Upper lobe of left lung (tissue), 6 donors: ENCODE results near the gene IL22. TPM values are rescaled to one million over a fixed set of nuclear protein-coding genes. Genes with fewer than 3 reads are reported as not detected.

ENCODE experiments used
- ATAC-seq, 2 donors: fragments of 200-7000 bp; cut with Tn5 transposase; one replicate each; pipeline ENCODE4 v1.9.1; 2022; ENCODE audit warnings: mild to moderate bottlenecking in 2 of 2, moderate library complexity in 2 of 2; ENCODE audit not compliant: low FRiP score in 2 of 2
- DNase-seq, 2 donors: peaks; one replicate each; pipeline ENCODE4 v3.0.0-alpha.2; 2019 to 2020
- H3K27ac ChIP-seq, 4 donors: fragments of 200-600 bp; sonication (generic); one replicate each; pipeline ENCODE4 v1.5.1; 2016 to 2019
- H3K27me3 ChIP-seq, 4 donors: fragments of 200-600 bp; sonication (generic); one replicate each; pipeline ENCODE4 v1.5.1; 2017 to 2019
- H3K36me3 ChIP-seq, 4 donors: fragments of 200-600 bp; sonication (generic); one replicate each; pipeline ENCODE4 v1.5.1; 2016 to 2019
- H3K4me1 ChIP-seq, 4 donors: fragments of 200-600 bp; sonication (generic); one replicate each; pipeline ENCODE4 v1.5.1; 2018 to 2019
- H3K4me3 ChIP-seq, 4 donors: fragments of 200-600 bp; sonication (generic); one replicate each; pipeline ENCODE4 v1.5.1; 2017 to 2019; ENCODE audit warnings: mild to moderate bottlenecking in 2 of 4, moderate library complexity in 1 of 4
- H3K9me3 ChIP-seq, 4 donors: fragments of 200-600 bp; sonication (generic); one replicate each; pipeline ENCODE4 v1.5.1; 2018 to 2019
- EP300 ChIP-seq, 4 donors: sonication (generic); formaldehyde crosslinking; IDR thresholded peaks; one replicate each; pipeline ENCODE4 v1.5.1; 2017; ENCODE audit warnings: antibody characterized with exemption in 4 of 4, control low read depth in 2 of 4
- POLR2A ChIP-seq, 4 donors: fragments of 450-650 bp; IDR thresholded peaks; one replicate each; pipeline ENCODE4 v1.5.1; 2016 to 2017; ENCODE audit warnings: antibody characterized with exemption in 4 of 4, mild to moderate bottlenecking in 2 of 4
- POLR2AphosphoS5 ChIP-seq, 2 donors: sonication (generic); formaldehyde crosslinking; IDR thresholded peaks; one replicate each; pipeline ENCODE4 v1.5.1; 2017; ENCODE audit warnings: antibody characterized with exemption in 2 of 2
- whole genome bisulfite sequencing, 2 donors: methylation state at CpG; one replicate each; pipeline ENCODE4 v1.1.5; 2017 to 2018; 5-methylcytosine and 5-hydroxymethylcytosine counted together
- total RNA-seq, 6 donors: library from RNA; depleted of rRNA in 4 of 6; stranded (reverse); fragments of >200 nt in 4 of 6; gene quantifications; one replicate each; pipeline versions ENCODE4 v1.1.0 to v1.2.1, GENCODE V29; 2016 to 2021
- TF ChIP-seq, protein P1 (sequence below), 6 experiments: fragments of 450-650 bp in 4 of 6; fragments of 200-600 bp in 2 of 6; sonication (generic) in 2 of 6; IDR thresholded peaks; one replicate each; pipeline ENCODE4 v1.5.1; 2016 to 2019; ENCODE audit warnings: antibody characterized with exemption in 6 of 6
- donor health status: DM: no; HTN: no; CAD: no; lungs with moderate emphysema.
- donor health status: DM: no; HTN: yes; CAD: no; lungs with severe emphysema.

The IL22 gene
- total RNA-seq, 6 donors from 2014 or later: not detected

DNA sequence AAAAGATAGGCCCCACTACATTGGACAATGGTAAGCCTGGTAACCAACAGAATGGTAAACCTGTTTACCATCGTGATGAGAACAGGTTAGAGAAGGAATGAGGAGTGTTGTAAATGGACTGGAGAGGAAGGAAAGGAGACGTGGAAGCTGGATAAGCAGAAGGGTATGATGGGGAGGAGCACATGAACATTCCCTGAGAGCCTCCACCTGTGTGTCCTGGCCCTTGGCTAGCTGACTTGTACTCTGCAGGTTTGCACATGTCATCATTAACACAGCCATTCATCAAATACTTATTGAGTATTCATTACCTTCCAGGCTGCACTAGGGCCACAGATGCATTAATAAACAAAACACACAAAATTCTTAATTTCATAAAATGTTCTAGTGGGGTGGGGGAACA is 23.4 kb downstream of the IL22 start:
- H3K27ac ChIP-seq: no peak overlapping the region
- no peaks in the 10 kb centered on the region for H3K27me3 ChIP-seq
- TF ChIP-seq POLR2A (IDR thresholded peaks at IDR 0.05) (no peak), EP300 (IDR thresholded peaks at IDR 0.05) (no peak), POLR2AphosphoS5 (IDR thresholded peaks at IDR 0.05) (no peak)
- TF ChIP-seq, protein P1, sequence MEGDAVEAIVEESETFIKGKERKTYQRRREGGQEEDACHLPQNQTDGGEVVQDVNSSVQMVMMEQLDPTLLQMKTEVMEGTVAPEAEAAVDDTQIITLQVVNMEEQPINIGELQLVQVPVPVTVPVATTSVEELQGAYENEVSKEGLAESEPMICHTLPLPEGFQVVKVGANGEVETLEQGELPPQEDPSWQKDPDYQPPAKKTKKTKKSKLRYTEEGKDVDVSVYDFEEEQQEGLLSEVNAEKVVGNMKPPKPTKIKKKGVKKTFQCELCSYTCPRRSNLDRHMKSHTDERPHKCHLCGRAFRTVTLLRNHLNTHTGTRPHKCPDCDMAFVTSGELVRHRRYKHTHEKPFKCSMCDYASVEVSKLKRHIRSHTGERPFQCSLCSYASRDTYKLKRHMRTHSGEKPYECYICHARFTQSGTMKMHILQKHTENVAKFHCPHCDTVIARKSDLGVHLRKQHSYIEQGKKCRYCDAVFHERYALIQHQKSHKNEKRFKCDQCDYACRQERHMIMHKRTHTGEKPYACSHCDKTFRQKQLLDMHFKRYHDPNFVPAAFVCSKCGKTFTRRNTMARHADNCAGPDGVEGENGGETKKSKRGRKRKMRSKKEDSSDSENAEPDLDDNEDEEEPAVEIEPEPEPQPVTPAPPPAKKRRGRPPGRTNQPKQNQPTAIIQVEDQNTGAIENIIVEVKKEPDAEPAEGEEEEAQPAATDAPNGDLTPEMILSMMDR (IDR thresholded peaks at IDR 0.05): no peak
- no peaks in the 10 kb centered on the region for H3K9me3 ChIP-seq
- H3K4me3 ChIP-seq: no peak overlapping the region
- H3K36me3 ChIP-seq: no peaks in the 10 kb centered on the region
- WGBS, 2 donors: 65 to 76% methylated on average over 2 of the region's 2 CpGs
- H3K4me1 ChIP-seq: no peaks in the 10 kb centered on the region
- DNase-seq (no peak), ATAC-seq (no peak)

DNA sequence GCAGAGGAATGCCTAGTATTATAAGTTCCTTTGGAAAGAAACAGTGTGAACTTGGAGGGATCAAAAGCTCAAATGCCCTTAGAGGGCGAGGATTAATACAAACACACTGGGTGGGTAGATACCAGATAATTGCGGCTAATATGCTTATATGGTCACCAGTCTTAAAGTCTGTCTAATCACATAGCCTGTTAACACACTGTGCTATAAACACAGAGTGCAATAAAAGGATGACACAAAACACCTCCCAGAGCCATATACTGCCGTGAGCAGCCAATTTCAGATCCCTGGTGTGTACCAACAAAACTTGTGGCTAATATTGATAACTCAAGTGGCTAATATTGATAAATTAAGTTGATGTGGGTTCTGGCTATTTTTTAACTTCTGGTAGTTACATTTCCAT is 26.0 kb downstream of the IL22 start:
- TF ChIP-seq POLR2A (IDR thresholded peaks at IDR 0.05) (no peak), POLR2AphosphoS5 (IDR thresholded peaks at IDR 0.05) (no peak)
- TF ChIP-seq, protein P1 (IDR thresholded peaks at IDR 0.05): no peak
- ATAC-seq: no peak
- Histone ChIP-seq H3K4me1 (peaks cover 0 to 3% (median under 1%) of the 10 kb centered on the region in 4 donors), H3K36me3 (no peaks in the 10 kb centered on the region), H3K27me3 (no peaks in the 10 kb centered on the region), H3K4me3 (no peak overlapping the region), H3K27ac (no peak overlapping the region), H3K9me3 (no peaks in the 10 kb centered on the region)
- WGBS, 2 donors: 62 to 76% methylated on average over 3 of the region's 3 CpGs
- DNase-seq: no peak

DNA sequence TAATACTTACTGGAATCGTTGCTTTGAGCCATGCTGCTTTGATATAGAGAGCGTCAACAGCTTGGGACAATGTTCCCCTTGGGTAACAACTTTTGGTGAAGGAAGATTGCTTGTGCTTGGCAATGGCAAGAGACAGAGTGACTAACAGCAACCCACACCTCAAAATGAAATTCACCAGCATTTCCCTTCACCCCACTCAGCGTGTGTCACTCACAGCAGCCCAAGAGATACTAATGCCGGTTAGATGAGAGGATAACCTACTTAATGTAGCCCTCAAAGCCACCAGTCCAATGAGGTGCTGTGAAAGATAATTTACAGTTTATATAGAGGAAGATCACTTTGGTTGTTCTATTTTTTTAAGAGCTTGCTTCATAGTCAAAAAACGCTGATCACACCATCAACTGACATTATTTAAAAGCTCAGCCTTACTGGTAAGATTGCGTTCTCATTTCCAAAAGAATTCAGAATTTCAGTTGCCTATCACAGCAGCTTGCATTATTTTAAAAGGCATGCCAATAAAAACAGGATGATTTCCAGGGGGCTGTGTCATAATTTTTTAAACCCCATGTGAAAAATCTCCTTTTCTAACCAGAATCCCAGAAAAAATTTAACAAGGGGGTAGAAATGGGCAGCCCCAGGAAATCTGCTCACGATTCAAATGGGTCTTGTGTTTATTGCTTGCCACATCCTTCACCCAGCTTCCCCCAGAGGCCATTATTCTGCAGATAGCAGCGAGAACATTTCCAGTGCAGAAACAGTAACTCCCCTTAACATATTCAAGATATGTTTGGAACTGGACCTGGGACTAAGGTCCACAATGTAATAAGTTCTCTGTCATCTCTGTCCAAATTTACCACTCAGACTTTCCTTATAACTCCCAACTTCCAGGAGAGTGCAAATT is 27.6 kb downstream of the IL22 start, which contains the start of gene IL26:
TSS of gene IL26 (minus strand) at position 235 of the 901 bp plus-strand sequence. CDS start at position 181, 54 bp downstream.
- DNase-seq (no peak), ATAC-seq (no peak)
- whole genome bisulfite sequencing, 2 donors: 65 to 73% methylated on average over 8 of the region's 8 CpGs
- H3K27ac ChIP-seq: no peak within 1 kb of the TSS
- TF ChIP-seq, protein P1 (IDR thresholded peaks at IDR 0.05): no peak
- TF ChIP-seq POLR2A (IDR thresholded peaks at IDR 0.05): no peak
- no peak for TF ChIP-seq EP300 (IDR thresholded peaks at IDR 0.05)
- TF ChIP-seq POLR2AphosphoS5 (IDR thresholded peaks at IDR 0.05): no peak
- H3K27me3 ChIP-seq: no peaks in the 10 kb centered on the region
- peaks cover 0 to 3% (median 1%) of the 10 kb centered on the region in 4 donors for H3K4me1 ChIP-seq
- no peak within 1 kb of the TSS for H3K4me3 ChIP-seq
- no peaks in the 10 kb centered on the region for H3K36me3 ChIP-seq
- H3K9me3 ChIP-seq: no peaks in the 10 kb centered on the region

DNA sequence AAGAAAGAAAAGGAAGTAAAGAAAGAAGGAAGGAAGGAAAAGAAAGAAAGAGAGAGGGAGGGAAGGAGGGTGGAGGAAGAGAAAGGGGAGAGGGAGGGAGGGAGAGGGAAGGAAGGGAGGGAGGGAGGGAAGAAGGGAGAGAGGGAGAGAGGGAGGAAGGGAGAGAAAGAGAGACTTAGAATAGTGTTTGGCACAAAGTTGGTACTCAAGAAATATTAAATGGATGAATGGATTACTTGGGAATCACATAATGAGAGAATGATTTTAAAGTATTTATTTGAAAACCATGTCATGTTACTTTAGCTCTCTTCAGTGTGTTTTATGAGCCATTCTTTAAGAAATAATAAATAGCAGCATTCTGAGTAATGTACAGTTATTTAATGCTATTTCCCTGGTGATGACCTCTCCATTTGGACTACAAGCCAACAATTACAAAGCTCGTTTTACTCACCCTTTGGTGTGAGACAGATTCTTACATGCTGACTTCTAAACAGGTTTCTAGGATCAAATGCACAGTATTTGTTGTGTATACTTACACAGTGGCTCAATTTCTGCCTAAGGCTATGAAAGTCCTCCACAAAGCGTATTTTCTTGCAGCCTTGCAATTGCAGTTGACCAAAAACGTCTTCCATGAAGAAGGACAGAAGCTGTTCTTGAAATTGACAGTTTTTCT is 28.7 kb downstream of the IL22 start:
- no peak for DNase-seq
- 79 to 80% methylated on average over 3 of the region's 3 CpGs for WGBS, 2 donors
- peaks cover 0 to 3% (median 1%) of the 10 kb centered on the region in 4 donors for H3K4me1 ChIP-seq
- H3K36me3 ChIP-seq: no peaks in the 10 kb centered on the region
- H3K4me3 ChIP-seq: no peak overlapping the region
- no peak overlapping the region for H3K27ac ChIP-seq
- no peaks in the 10 kb centered on the region for H3K27me3 ChIP-seq
- TF ChIP-seq, protein P1 (IDR thresholded peaks at IDR 0.05): no peak
- TF ChIP-seq EP300 (IDR thresholded peaks at IDR 0.05) (no peak), POLR2AphosphoS5 (IDR thresholded peaks at IDR 0.05) (no peak), POLR2A (IDR thresholded peaks at IDR 0.05) (no peak)
- H3K9me3 ChIP-seq: no peaks in the 10 kb centered on the region
- ATAC-seq: no peak
